AG09309 (cell line): ENCODE data around the gene MID2.
A peak's percentile ranks its signal among the peaks of the same experiment; 100 is the strongest.
"Not testable (repeated sequence)": the region's sequence is repeated elsewhere in the genome, so short reads cannot be mapped to it uniquely, and the experiment has no call there.

ENCODE experiments used
- DNase-seq: peaks from one replicate; pipeline ENCODE4 v3.0.0-alpha.2; 2010; ENCODE audit warnings: low read depth
- H3K4me3 ChIP-seq: 2 replicates; pipeline ENCODE4 v1.5.1; 2011; ENCODE audit warnings: mild to moderate bottlenecking, low read depth, low read length, moderate library complexity; ENCODE audit not compliant: control insufficient read depth
- TF ChIP-seq, protein P1 (sequence below): IDR thresholded peaks from 2 replicates; pipeline ENCODE4 v1.5.1; 2011; ENCODE audit warnings: mild to moderate bottlenecking, low read depth, low read length, inconsistent platforms; ENCODE audit not compliant: insufficient read depth, control insufficient read depth; ENCODE audit errors: missing control alignments

Gene MID2

DNA sequence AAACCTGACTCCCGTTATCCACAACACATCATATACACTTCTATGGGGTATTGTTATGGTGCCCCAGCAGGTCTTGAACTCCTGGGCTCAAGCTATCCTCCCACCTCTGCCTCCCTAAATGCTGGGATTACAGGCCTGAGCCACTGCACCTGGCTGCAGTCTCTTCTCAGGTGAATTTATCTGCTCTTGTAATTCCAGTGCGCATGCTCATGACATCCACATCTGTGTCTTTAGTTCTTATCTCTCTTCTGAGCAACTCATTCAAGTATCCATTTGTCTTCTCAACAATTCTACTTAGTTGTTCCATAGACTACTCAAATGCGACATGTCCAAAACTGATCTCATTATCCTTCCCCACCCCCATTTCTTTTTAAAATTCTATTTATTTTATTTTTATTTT is 20.5 kb upstream of the MID2 start:
- TF ChIP-seq, protein P1, sequence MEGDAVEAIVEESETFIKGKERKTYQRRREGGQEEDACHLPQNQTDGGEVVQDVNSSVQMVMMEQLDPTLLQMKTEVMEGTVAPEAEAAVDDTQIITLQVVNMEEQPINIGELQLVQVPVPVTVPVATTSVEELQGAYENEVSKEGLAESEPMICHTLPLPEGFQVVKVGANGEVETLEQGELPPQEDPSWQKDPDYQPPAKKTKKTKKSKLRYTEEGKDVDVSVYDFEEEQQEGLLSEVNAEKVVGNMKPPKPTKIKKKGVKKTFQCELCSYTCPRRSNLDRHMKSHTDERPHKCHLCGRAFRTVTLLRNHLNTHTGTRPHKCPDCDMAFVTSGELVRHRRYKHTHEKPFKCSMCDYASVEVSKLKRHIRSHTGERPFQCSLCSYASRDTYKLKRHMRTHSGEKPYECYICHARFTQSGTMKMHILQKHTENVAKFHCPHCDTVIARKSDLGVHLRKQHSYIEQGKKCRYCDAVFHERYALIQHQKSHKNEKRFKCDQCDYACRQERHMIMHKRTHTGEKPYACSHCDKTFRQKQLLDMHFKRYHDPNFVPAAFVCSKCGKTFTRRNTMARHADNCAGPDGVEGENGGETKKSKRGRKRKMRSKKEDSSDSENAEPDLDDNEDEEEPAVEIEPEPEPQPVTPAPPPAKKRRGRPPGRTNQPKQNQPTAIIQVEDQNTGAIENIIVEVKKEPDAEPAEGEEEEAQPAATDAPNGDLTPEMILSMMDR = no peak
- no peak for DNase-seq
- no peak overlapping the region for H3K4me3 ChIP-seq

DNA sequence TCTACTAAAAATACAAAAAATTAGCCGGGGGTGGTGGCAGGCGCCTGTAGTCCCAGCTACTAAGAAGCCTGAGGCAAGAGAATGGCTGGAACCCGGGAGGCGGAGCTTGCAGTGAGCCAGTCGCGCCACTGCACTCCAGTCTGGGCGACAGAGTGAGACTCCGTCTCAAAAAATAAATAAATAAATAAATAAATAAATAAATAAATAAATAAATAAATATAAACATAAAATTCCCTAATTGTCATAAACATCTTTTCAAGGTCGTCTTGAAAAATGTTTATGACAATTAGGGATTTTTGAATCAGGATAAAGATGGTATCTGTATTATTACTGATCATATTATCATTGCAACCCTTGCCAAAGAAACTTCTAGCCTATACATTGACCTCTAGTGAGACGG is 15.6 kb upstream of the MID2 start:
- H3K4me3 ChIP-seq, DNase-seq: not testable (repeated sequence)

- TF ChIP-seq, protein P1 = no peak
- no peak overlapping the region for H3K4me3 ChIP-seq
- DNase-seq = no peak
Measured at GRCh38 chrX:107818900-107819521, 6.7 kb upstream of the MID2 start.

- no peak for DNase-seq
- TF ChIP-seq, protein P1 = no peak
- no peak overlapping the region for H3K4me3 ChIP-seq
Measured at GRCh38 chrX:107823042-107823441, 2.6 kb upstream of the MID2 start.

GRCh38 chrX:107823456-107823855 is 2.2 kb upstream of the MID2 start:
- TF ChIP-seq, protein P1 = no peak
- DNase-seq = peak; percentile 39
- no peak overlapping the region for H3K4me3 ChIP-seq

DNA sequence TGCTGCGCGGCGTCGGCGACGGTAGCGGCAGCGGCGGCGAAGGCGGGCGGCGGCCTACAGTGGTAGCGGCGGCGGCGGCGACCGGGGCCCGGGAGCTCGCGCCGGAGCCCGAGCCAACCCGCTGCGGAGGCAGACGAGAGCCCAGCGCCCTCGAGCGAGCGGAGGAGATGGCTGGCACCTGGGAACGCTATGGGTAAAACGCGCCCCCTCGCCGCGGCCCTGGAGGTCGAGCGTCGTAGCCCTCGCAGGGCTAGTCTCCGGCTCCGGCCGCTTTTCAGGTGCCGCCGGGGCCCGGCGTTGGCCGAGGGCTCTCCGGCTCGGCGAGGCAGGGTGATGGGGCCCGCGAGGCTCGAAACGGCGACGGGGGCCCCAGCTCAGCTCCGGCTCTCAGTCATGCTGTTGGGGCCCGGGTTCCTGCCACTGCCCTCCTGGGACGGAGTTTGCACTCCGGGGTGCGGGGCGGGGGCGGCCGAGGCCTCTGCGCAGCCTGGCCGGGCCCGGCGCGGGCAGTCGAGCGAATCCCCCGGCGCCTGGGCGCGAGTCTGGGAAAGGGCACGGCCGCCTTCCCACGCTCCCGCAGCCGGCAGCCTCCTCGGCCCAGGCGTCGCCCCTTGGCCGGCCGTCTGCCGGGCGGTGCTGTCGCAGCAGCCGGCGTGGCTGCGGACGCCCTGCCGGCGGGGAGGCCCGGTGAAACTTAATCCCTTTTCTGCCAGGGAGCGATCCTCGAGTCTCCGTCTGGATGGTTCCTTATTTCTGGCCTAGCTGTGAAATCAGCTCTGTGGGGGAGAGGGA is 768 bp downstream of the MID2 start:
- peak overlapping the region; percentile 53 for H3K4me3 ChIP-seq
- TF ChIP-seq, protein P1 = no peak
- DNase-seq = no peak

GRCh38 chrX:107827030-107827831 is 1.6 kb downstream of the MID2 start:
- no peak for DNase-seq
- peak overlapping the region; percentile 34 for H3K4me3 ChIP-seq
- TF ChIP-seq, protein P1 = no peak
